Measurements from ENCODE around the gene JUP. TPM values are rescaled to one million over a fixed set of nuclear protein-coding genes. Genes with fewer than 3 reads are reported as not detected.

JUP gene
- total and polyA plus RNA-seq, 2 of the 13 experiments (the other 11 are each of a cell fraction or from before 2014, with no cell fraction given): 12.1 to 20.6 TPM

DNA sequence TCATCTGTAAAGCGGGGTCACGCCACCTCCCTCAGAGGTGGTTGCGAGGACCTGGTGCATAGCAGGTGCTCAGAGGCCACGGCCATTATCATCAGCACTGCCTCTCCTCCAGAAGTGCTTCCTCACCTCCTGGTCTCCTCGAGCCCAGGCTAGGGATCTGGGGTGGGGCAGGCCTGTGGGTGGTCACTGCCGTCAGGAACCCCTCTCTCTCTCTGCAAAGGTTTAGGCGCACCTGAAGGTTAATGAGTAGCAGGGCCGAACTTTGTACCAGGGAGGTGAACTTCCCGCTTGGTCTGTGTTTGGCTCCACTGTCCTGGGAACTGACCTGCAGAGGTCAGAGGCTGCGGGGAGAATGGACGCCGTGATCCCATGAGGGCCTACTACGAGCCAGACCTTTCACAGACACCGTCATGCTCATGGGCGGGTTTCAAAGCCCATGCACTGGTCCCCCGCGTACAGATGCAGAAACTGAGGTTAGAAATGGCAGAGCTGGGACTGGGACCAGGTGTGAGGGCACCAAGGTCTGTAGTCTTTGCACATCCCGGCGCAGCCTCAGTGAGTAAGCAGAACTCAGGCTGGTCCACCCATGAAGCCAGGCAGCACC lies 13.8 kb downstream of the JUP start (continued):
- TF ChIP-seq, protein P1, sequence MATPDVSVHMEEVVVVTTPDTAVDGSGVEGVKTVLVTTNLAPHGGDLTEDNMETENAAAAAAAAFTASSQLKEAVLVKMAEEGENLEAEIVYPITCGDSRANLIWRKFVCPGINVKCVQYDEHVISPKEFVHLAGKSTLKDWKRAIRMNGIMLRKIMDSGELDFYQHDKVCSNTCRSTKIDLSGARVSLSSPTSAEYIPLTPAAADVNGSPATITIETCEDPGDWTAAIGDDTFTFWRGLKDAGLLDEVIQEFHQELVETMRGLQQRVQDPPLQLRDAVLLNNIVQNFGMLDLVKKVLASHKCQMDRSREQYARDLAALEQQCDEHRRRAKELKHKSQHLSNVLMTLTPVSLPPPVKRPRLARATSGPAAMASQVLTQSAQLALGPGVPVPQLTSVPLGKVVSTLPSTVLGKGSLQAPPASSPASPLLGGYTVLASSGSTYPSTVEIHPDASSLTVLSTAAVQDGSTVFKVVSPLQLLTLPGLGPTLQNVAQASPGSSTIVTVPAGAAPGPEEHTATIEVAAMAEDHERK (CRISPR knock-in tag; IDR thresholded peaks at IDR 0.05; ENCODE audit: low read depth): no peak
- TF ChIP-seq, protein P2, sequence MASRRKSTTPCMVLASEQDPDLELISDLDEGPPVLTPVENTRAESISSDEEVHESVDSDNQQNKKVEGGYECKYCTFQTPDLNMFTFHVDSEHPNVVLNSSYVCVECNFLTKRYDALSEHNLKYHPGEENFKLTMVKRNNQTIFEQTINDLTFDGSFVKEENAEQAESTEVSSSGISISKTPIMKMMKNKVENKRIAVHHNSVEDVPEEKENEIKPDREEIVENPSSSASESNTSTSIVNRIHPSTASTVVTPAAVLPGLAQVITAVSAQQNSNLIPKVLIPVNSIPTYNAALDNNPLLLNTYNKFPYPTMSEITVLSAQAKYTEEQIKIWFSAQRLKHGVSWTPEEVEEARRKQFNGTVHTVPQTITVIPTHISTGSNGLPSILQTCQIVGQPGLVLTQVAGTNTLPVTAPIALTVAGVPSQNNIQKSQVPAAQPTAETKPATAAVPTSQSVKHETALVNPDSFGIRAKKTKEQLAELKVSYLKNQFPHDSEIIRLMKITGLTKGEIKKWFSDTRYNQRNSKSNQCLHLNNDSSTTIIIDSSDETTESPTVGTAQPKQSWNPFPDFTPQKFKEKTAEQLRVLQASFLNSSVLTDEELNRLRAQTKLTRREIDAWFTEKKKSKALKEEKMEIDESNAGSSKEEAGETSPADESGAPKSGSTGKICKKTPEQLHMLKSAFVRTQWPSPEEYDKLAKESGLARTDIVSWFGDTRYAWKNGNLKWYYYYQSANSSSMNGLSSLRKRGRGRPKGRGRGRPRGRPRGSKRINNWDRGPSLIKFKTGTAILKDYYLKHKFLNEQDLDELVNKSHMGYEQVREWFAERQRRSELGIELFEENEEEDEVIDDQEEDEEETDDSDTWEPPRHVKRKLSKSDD (CRISPR knock-in tag; IDR thresholded peaks at IDR 0.05; ENCODE audit: low read depth): peak; percentile 89; the same call in 1 of the 2 replicates
- TF ChIP-seq SIN3B (IDR thresholded peaks at IDR 0.05; ENCODE audit: low read length): no peak
- TF ChIP-seq ZNF644 (CRISPR knock-in tag; IDR thresholded peaks at IDR 0.05; ENCODE audit: low read depth): peak; percentile 23; the same call in 1 of the 2 replicates
- no peak for TF ChIP-seq PHF8 (CRISPR knock-in tag; IDR thresholded peaks at IDR 0.05)
- peak in 1 of 2 experiments; percentile 69; a peak in 2 of 4 replicates for TF ChIP-seq EP300 (IDR thresholded peaks at IDR 0.05; ENCODE audit: low read depth in 2 of 2, low read length in 2 of 2)
- TF ChIP-seq EP300 (CRISPR knock-in tag; IDR thresholded peaks at IDR 0.05; ENCODE audit: borderline replicate concordance): peak; percentile 38; the same call in 1 of the 2 replicates
- peak; percentile 98 for TF ChIP-seq PHF21A (CRISPR knock-in tag; IDR thresholded peaks at IDR 0.05)
- TF ChIP-seq, protein P3, sequence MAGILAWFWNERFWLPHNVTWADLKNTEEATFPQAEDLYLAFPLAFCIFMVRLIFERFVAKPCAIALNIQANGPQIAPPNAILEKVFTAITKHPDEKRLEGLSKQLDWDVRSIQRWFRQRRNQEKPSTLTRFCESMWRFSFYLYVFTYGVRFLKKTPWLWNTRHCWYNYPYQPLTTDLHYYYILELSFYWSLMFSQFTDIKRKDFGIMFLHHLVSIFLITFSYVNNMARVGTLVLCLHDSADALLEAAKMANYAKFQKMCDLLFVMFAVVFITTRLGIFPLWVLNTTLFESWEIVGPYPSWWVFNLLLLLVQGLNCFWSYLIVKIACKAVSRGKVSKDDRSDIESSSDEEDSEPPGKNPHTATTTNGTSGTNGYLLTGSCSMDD (CRISPR knock-in tag; IDR thresholded peaks at IDR 0.05): no peak
- no peak for TF ChIP-seq MAFK (conservative IDR thresholded peaks at IDR 0.05 in 1 of 2, IDR thresholded peaks at IDR 0.05 in 1 of 2; ENCODE audit: low read length in 2 of 2)
- TF ChIP-seq BRCA1 (CRISPR knock-in tag; IDR thresholded peaks at IDR 0.05): no peak
- TF ChIP-seq, protein P4, sequence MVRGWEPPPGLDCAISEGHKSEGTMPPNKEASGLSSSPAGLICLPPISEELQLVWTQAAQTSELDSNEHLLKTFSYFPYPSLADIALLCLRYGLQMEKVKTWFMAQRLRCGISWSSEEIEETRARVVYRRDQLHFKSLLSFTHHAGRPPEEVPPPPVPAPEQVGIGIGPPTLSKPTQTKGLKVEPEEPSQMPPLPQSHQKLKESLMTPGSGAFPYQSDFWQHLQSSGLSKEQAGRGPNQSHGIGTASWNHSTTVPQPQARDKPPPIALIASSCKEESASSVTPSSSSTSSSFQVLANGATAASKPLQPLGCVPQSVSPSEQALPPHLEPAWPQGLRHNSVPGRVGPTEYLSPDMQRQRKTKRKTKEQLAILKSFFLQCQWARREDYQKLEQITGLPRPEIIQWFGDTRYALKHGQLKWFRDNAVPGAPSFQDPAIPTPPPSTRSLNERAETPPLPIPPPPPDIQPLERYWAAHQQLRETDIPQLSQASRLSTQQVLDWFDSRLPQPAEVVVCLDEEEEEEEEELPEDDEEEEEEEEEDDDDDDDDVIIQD (CRISPR knock-in tag; IDR thresholded peaks at IDR 0.05; ENCODE audit: low read depth): peak; percentile 32; the same call in 1 of the 2 replicates
- peak; percentile 94 for TF ChIP-seq ZFX (CRISPR knock-in tag; IDR thresholded peaks at IDR 0.05; ENCODE audit: low read depth)
- TF ChIP-seq ZSCAN29 (CRISPR knock-in tag; conservative IDR thresholded peaks at IDR 0.05): peak; percentile 89; the same call in 1 of the 2 replicates
- TF ChIP-seq, protein P5, sequence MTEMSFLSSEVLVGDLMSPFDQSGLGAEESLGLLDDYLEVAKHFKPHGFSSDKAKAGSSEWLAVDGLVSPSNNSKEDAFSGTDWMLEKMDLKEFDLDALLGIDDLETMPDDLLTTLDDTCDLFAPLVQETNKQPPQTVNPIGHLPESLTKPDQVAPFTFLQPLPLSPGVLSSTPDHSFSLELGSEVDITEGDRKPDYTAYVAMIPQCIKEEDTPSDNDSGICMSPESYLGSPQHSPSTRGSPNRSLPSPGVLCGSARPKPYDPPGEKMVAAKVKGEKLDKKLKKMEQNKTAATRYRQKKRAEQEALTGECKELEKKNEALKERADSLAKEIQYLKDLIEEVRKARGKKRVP (CRISPR knock-in tag; IDR thresholded peaks at IDR 0.05): no peak
- TF ChIP-seq, protein P6, sequence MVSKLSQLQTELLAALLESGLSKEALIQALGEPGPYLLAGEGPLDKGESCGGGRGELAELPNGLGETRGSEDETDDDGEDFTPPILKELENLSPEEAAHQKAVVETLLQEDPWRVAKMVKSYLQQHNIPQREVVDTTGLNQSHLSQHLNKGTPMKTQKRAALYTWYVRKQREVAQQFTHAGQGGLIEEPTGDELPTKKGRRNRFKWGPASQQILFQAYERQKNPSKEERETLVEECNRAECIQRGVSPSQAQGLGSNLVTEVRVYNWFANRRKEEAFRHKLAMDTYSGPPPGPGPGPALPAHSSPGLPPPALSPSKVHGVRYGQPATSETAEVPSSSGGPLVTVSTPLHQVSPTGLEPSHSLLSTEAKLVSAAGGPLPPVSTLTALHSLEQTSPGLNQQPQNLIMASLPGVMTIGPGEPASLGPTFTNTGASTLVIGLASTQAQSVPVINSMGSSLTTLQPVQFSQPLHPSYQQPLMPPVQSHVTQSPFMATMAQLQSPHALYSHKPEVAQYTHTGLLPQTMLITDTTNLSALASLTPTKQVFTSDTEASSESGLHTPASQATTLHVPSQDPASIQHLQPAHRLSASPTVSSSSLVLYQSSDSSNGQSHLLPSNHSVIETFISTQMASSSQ (IDR thresholded peaks at IDR 0.05; ENCODE audit: low read depth): peak; percentile 95
- TF ChIP-seq, protein P6 (CRISPR knock-in tag; IDR thresholded peaks at IDR 0.05; ENCODE audit: borderline replicate concordance): peak; percentile 98
